HepG2 (cell line): ENCODE data around the gene SPIRE1. TPM values are rescaled to one million over a fixed set of nuclear protein-coding genes. Genes with fewer than 3 reads are reported as not detected.

Experiments
- ESRRA ChIP-seq: sonication (generic); formaldehyde crosslinking; IDR thresholded peaks from 2 replicates; pipeline ENCODE4 v1.5.1; 2020; ENCODE audit warnings: mild to moderate bottlenecking, low read depth, missing genetic modification reagents
- HDAC1 ChIP-seq: sonication (generic); formaldehyde crosslinking; IDR thresholded peaks from 2 replicates; pipeline ENCODE4 v1.5.1; 2020; ENCODE audit warnings: mild to moderate bottlenecking, missing genetic modification reagents
- HNRNPK ChIP-seq: fragments of 200-400 bp; formaldehyde crosslinking; IDR thresholded peaks from 2 replicates; pipeline ENCODE4 v1.6.1; 2018; ENCODE audit warnings: low read length, low read depth, moderate library complexity, mild to moderate bottlenecking; ENCODE audit not compliant: poor library complexity, severe bottlenecking
- KAT2B ChIP-seq: fragments of 150-350 bp; IDR thresholded peaks from 2 replicates; pipeline ENCODE4 v1.6.1; 2014; ENCODE audit warnings: low read depth, low read length, borderline replicate concordance
- RELA ChIP-seq: sonication (generic); formaldehyde crosslinking; IDR thresholded peaks from 2 replicates; pipeline ENCODE4 v1.4.0; 2020; ENCODE audit warnings: missing genetic modification reagents
- SMC3 ChIP-seq: IDR thresholded peaks from 2 replicates; pipeline ENCODE4 v1.6.1; 2011; ENCODE audit warnings: low read length, improper control_type of control experiment
- SOX13 ChIP-seq, 3 experiments: fragments of 450-650 bp in 1 of 3; sonication (generic) in 1 of 3; formaldehyde crosslinking in 1 of 3; IDR thresholded peaks in 2 of 3; conservative IDR thresholded peaks in 1 of 3; 2 replicates each; pipeline versions ENCODE4 v1.5.0 to v1.6.1; 2016 to 2020; ENCODE audit warnings: antibody characterized with exemption in 1 of 3, mild to moderate bottlenecking in 1 of 3, missing compliant biosample characterization in 1 of 3, missing genetic modification reagents in 1 of 3, moderate library complexity in 1 of 3
- TAF1 ChIP-seq: sonication (generic); formaldehyde crosslinking; IDR thresholded peaks from 2 replicates; pipeline ENCODE4 v1.4.0; 2020; ENCODE audit warnings: missing genetic modification reagents
- ZC3H13 ChIP-seq: sonication (generic); formaldehyde crosslinking; IDR thresholded peaks from 2 replicates; pipeline ENCODE4 v1.8.1; 2023; ENCODE audit warnings: mild to moderate bottlenecking, missing genetic modification reagents, moderate library complexity
- ZC3H4 ChIP-seq: sonication (generic); formaldehyde crosslinking; IDR thresholded peaks from 2 replicates; pipeline ENCODE4 v1.4.0; 2020; ENCODE audit warnings: missing genetic modification reagents, borderline replicate concordance
- ZFX ChIP-seq: sonication (generic); formaldehyde crosslinking; IDR thresholded peaks from 2 replicates; pipeline ENCODE4 v1.4.0; 2020; ENCODE audit warnings: mild to moderate bottlenecking, low read depth, missing genetic modification reagents, moderate library complexity
- ZIK1 ChIP-seq: sonication (generic); formaldehyde crosslinking; IDR thresholded peaks from 2 replicates; pipeline ENCODE4 v1.5.0; 2020; ENCODE audit warnings: mild to moderate bottlenecking, low read depth, missing genetic modification reagents, borderline replicate concordance
- ZMYM3 ChIP-seq: sonication (generic); formaldehyde crosslinking; IDR thresholded peaks from 2 replicates; pipeline ENCODE4 v1.5.1; 2020; ENCODE audit warnings: mild to moderate bottlenecking, missing genetic modification reagents
- ZNF143 ChIP-seq: sonication (generic); formaldehyde crosslinking; IDR thresholded peaks from 2 replicates; pipeline ENCODE4 v1.4.0; 2020; ENCODE audit warnings: missing genetic modification reagents
- ZNF160 ChIP-seq: sonication (generic); formaldehyde crosslinking; IDR thresholded peaks from 2 replicates; pipeline ENCODE4 v1.8.0; 2022; ENCODE audit warnings: mild to moderate bottlenecking, inconsistent platforms, missing genetic modification reagents
- ZNF484 ChIP-seq: sonication (generic); formaldehyde crosslinking; IDR thresholded peaks from 2 replicates; pipeline ENCODE4 v1.5.1; 2020; ENCODE audit warnings: mild to moderate bottlenecking, low read depth, missing genetic modification reagents, borderline replicate concordance
- ZNF572 ChIP-seq: sonication (generic); formaldehyde crosslinking; IDR thresholded peaks from 2 replicates; pipeline ENCODE4 v1.5.1; 2020; ENCODE audit warnings: mild to moderate bottlenecking, missing genetic modification reagents
- ZNF761 ChIP-seq: sonication (generic); formaldehyde crosslinking; conservative IDR thresholded peaks from 2 replicates; pipeline ENCODE4 v1.4.0; 2020; ENCODE audit warnings: mild to moderate bottlenecking, missing genetic modification reagents
- polyA plus RNA-seq, 8 experiments: library from polyadenylated mRNA; depleted of rRNA in 3 of 8; stranded (reverse) in 7 of 8; unstranded in 1 of 8; fragments of >200 nt; fragmentation: Illumina TruSeq in 4 of 8; extraction: Trizol in 4 of 8; gene quantifications; 2 replicates each; pipeline versions ENCODE4 v1.2.1 to v1.2.3, GENCODE V29; 2011 to 2016; ENCODE audit warnings: low read depth in 4 of 8, missing spikeins in 1 of 8, mixed read lengths in 1 of 8; ENCODE audit not compliant: insufficient read depth in 1 of 8
- total RNA-seq, 5 experiments: library from RNA; depleted of rRNA; stranded (reverse); fragments of >200 nt; fragmentation: Illumina TruSeq; extraction: Trizol; gene quantifications; 2 replicates each; pipeline ENCODE4 v1.2.3, GENCODE V29; 2016; ENCODE audit warnings: low read depth in 1 of 5
- TF ChIP-seq, protein P1 (sequence below): sonication (generic); formaldehyde crosslinking; IDR thresholded peaks from 2 replicates; pipeline ENCODE4 v1.8.0; 2022; ENCODE audit warnings: mild to moderate bottlenecking, missing genetic modification reagents
- TF ChIP-seq, protein P2 (sequence below): sonication (generic); formaldehyde crosslinking; IDR thresholded peaks from 2 replicates; pipeline ENCODE4 v1.4.0; 2020; ENCODE audit warnings: missing genetic modification reagents
- TF ChIP-seq, protein P3 (sequence below): IDR thresholded peaks from 2 replicates; pipeline ENCODE4 v1.6.1; 2012; ENCODE audit warnings: low read length, improper control_type of control experiment

Gene SPIRE1
- total and polyA plus RNA-seq, 2 of the 13 experiments (the other 11 are each of a cell fraction or from before 2014, with no cell fraction given), result 9.9 to 21.3 TPM

DNA sequence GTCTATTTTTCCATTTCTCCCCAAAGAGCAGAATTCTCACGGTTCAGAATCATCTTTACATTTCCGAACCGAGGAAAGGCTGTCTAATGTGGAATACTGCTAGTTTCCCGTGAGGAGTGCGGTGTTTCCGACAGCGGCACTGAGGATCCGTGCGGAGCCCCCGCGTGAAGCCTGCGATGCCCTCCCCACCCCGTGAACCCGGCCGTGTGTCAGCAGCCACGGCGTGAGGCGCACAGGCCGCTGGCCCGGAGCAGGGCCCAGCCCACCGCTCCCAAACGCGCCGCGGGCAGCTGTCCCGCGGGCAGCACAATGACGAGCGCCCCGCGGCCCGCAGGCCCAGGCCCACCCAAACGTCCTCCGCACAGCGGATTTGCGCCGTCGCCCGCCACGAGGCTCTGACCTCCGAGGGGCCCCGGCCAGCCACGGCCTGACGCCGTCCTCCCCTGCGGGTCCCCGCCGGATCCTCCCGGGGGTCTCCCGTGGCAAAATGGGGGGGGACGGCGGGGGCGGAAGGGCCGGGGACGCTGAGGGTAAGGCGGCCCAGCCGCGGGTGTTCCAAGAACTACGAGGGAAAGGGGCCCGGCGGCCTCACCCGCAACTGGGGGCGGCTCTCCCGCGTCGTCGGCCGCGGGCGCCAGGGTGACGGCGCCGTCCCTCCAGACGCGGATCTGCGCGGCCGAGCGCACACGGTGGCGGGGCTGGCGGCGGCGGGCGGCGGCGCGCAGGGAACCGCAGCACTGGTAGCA lies 796 bp downstream of the SPIRE1 start (continued):
- TF ChIP-seq, protein P1, sequence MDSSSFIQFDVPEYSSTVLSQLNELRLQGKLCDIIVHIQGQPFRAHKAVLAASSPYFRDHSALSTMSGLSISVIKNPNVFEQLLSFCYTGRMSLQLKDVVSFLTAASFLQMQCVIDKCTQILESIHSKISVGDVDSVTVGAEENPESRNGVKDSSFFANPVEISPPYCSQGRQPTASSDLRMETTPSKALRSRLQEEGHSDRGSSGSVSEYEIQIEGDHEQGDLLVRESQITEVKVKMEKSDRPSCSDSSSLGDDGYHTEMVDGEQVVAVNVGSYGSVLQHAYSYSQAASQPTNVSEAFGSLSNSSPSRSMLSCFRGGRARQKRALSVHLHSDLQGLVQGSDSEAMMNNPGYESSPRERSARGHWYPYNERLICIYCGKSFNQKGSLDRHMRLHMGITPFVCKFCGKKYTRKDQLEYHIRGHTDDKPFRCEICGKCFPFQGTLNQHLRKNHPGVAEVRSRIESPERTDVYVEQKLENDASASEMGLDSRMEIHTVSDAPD (CRISPR knock-in tag), result no peak
- TF ChIP-seq ZMYM3 (CRISPR knock-in tag) (no peak), ZC3H4 (no peak), ESRRA (CRISPR knock-in tag) (no peak; the same call in 1 of the 2 replicates), ZNF143 (CRISPR knock-in tag) (no peak), ZIK1 (CRISPR knock-in tag) (no peak), SMC3 (no peak), SOX13 (IDR thresholded peaks at IDR 0.05) (no peak), SOX13 (CRISPR knock-in tag; conservative IDR thresholded peaks at IDR 0.05 in 1 of 2, IDR thresholded peaks at IDR 0.05 in 1 of 2) (0 out of 4 replicates have a peak, but pooled peaks of 1 of the 2 experiments have one; percentile 5), ZNF484 (CRISPR knock-in tag) (no peak; the same call in 1 of the 2 replicates), ZFX (peak; percentile 95), ZNF160 (CRISPR knock-in tag) (0 out of 2 replicates have a peak, but pooled peaks have one; percentile 37), ZNF761 (CRISPR knock-in tag) (no peak; the same call in 1 of the 2 replicates), ZC3H13 (CRISPR knock-in tag) (0 out of 2 replicates have a peak, but pooled peaks have one; percentile 41), TAF1 (CRISPR knock-in tag) (peak; percentile 49), ZNF572 (CRISPR knock-in tag) (no peak), KAT2B (no peak), HNRNPK (peak; percentile 14), RELA (CRISPR knock-in tag) (no peak), HDAC1 (CRISPR knock-in tag) (peak; percentile 57)
- TF ChIP-seq, protein P2, sequence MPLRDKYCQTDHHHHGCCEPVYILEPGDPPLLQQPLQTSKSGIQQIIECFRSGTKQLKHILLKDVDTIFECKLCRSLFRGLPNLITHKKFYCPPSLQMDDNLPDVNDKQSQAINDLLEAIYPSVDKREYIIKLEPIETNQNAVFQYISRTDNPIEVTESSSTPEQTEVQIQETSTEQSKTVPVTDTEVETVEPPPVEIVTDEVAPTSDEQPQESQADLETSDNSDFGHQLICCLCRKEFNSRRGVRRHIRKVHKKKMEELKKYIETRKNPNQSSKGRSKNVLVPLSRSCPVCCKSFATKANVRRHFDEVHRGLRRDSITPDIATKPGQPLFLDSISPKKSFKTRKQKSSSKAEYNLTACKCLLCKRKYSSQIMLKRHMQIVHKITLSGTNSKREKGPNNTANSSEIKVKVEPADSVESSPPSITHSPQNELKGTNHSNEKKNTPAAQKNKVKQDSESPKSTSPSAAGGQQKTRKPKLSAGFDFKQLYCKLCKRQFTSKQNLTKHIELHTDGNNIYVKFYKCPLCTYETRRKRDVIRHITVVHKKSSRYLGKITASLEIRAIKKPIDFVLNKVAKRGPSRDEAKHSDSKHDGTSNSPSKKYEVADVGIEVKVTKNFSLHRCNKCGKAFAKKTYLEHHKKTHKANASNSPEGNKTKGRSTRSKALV (CRISPR knock-in tag), result peak; percentile 79
- TF ChIP-seq, protein P3, sequence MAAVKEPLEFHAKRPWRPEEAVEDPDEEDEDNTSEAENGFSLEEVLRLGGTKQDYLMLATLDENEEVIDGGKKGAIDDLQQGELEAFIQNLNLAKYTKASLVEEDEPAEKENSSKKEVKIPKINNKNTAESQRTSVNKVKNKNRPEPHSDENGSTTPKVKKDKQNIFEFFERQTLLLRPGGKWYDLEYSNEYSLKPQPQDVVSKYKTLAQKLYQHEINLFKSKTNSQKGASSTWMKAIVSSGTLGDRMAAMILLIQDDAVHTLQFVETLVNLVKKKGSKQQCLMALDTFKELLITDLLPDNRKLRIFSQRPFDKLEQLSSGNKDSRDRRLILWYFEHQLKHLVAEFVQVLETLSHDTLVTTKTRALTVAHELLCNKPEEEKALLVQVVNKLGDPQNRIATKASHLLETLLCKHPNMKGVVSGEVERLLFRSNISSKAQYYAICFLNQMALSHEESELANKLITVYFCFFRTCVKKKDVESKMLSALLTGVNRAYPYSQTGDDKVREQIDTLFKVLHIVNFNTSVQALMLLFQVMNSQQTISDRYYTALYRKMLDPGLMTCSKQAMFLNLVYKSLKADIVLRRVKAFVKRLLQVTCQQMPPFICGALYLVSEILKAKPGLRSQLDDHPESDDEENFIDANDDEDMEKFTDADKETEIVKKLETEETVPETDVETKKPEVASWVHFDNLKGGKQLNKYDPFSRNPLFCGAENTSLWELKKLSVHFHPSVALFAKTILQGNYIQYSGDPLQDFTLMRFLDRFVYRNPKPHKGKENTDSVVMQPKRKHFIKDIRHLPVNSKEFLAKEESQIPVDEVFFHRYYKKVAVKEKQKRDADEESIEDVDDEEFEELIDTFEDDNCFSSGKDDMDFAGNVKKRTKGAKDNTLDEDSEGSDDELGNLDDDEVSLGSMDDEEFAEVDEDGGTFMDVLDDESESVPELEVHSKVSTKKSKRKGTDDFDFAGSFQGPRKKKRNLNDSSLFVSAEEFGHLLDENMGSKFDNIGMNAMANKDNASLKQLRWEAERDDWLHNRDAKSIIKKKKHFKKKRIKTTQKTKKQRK, result no peak
